GM21825 (cell line): ENCODE data around the gene THEM4.

Experiments
- ATAC-seq: cut with Tn5 transposase; IDR thresholded peaks from one replicate; pipeline ENCODE4 v1.9.1; 2021; ENCODE audit warnings: mild to moderate bottlenecking, moderate library complexity; ENCODE audit not compliant: unreplicated experiment

THEM4 gene

DNA sequence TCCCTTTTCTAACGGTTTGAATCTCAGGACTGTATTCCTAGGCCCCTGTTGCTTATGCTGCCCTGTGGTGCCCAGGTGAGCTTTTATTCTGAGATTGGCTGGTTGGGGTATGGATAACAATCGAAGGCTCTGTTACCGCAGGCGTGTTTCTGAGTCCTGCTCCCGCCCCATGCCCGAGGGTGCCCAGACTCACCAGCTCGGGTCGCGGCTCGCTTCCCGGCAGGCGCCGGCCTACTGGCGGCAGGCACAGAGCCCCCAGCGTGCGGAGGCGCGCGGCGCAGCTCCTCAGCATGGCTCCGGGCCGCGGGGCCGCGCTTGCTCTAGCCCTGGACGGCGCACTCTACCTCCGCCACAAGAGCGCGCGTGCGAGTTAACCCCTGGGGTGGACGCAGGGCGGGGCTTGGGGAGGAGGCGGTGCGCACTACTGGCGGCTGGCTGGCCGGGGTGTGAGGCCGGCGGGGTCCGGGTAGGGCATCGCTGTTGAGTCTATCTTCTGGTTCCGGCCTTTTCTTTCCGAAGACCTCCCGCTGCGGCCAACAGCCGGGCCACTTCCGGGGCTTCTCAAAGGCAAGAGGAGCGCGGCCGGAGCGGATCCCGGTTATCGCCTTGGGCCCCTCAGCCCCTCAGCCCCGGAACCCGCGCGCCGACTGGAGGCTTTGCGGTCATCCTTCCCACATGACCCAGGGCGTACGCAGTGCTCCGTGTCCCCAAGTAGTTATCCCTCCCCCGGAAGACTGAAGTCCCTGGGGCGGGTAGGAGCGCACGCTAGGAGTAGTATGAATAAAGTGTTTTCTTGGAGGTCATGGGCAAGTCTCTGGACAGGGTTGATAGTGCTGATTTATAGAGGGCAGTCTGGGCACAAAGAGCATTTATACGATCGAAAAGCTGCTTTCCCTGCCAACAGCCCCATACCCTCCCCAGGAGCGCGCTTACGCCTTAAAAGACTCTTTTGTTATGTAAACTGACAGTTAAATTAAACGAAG lies at the start of gene THEM4:
Gene THEM4 (minus strand): TSS at position 345 of the 983 bp plus-strand sequence. CDS start 53 bp downstream, at position 292.
- ATAC-seq: peak; percentile 97

DNA sequence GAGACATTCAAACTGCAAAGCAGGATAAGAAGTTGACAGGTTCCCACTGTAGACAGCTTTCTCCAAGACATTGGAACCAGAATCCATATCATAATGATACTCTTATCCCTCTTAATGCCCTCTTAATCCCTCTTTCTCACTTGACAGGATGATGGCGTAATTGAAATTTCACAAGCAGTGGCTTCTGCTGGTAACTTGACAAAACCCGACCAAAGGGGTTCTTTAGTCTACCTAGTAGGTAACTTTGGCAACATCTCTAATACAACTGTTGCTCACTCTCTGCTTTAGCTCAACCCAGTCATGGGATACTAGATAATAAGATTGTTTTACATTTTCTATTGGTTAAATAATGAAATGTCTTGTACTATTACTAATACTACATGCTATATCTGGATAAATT lies 49.6 kb upstream of the THEM4 start:
- no peak for ATAC-seq

DNA sequence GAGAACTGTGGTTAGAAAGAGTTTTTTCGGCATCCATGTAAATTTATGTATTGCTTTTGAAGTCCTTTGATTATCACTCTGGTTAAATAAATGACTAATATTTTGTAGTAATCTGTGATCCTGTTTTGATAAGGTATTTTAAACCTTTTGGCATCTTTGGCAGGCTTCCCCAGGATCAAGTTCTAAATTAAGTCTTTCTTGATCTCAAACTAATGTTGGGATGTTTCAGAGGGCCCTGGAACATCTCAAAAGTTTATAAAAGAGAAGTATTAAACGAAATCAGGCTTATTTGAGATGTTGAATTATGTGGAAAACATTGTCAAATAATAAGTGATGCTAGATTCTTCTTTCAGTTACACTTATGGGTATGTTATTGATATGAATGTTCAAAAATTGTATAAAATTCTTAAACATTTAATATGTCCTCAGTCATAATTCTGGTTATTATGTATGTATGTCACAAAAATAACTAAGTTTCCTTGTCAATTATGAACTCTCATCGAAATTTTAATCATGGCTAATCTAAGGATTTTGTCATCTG lies 47.7 kb upstream of the THEM4 start:
- ATAC-seq: no peak

DNA sequence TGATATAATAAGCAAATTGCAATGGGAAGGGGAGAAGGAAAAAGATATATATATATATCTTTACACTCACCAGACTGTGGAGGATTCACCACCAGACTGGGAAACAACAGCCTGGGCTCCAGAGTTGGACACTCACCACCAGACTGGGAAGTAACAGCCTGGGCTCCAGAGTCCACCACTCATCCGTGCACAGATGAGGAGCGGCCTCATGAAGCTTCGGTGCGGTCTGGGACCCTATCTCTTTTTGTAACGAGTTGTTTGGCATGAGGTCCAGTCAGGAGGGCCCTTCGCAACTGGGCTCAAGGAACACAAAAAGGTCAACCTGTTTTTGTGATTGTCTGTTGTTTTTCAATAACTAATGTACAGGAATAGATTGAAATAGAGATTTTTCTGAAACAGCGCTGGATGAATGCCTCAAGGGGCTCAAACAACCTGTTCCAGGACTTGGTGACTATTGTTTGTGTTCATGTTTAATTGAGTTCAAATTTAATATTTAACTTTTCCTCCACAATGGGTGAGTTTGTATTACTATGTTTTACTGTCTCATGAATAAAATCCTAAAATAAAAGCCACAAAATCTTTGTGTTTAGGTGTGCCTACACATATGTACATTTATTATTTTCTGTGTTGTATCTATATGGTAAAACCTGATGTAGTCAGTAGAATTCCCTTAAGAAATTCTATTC lies 44.2 kb upstream of the THEM4 start:
- ATAC-seq: no peak

DNA sequence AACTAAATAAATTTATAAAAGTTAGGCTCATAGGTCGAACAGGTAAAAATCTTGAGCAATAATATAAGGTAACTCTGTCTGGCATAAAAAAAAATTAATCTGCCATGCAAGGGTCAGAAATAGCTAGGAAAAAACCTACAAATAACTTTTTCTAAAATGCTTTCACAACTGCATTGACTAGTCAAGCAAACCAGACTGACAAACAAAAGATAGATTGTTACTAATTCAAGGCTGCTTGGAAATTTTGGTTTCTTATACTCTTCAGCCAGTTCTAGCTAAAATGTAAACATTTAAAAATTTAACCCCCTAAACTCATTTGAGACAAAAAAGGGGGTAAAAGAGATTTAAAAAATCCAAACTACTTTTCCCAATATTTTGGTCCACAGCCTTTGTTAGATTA lies 43.5 kb upstream of the THEM4 start:
- ATAC-seq: no peak

DNA sequence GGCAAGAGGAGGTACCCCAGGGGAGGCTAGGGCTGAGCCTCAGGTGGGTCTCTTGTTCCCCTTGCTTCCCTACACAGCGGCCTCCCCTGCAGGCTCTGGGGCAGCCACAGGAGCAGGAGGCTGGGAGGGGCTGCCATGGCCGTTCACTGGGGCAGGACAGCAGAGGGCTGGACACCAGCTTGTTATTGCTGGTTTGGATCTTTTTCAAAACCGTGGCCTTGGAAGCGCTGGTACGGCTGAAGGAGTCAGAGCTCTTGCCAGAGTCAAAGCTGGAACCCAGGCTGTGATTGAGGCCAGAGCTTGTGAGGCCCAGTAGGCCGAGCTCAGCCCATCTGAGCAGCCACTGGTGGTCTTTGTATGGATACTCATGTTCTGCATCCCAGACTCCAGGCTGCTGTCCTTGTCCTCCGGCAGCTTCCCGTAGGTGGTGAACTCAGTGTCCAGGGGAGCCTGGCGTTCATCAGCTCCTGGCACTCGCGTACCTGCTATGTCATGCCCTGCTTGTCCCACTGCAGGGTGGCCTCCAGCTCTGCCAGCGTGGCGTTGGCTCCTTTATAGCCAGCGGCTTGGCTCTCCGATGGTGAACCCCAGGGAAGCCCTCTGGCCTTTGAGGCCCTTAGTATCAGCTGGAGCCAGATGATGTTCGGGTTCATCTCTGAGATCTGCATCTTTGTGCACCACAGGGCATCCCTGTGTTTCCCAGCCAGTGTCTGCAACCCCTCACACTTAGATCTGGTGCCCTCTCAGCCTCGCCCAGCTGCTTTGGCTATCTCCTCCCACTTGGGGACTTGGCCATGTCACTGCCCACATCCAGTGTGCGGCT lies 40.3 kb upstream of the THEM4 start:
- ATAC-seq: no peak

DNA sequence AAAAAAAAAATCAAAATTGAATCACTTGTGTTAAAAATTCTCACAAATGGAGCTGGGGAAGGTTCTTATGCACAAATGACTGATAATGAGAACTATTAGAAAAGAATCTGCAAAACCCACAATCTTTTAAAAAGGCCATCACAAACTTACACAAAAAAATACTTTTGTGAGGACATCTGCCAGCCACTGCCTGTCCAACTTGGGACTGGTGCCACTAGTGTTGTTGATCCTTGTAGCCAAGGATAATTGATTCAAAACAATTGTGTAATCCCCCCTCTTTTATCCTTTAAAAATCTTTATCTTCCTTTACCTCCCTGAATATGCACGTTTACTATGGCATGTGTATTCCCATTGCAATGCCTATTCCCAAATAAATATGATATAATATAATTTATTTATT lies 39.2 kb upstream of the THEM4 start:
- no peak for ATAC-seq

DNA sequence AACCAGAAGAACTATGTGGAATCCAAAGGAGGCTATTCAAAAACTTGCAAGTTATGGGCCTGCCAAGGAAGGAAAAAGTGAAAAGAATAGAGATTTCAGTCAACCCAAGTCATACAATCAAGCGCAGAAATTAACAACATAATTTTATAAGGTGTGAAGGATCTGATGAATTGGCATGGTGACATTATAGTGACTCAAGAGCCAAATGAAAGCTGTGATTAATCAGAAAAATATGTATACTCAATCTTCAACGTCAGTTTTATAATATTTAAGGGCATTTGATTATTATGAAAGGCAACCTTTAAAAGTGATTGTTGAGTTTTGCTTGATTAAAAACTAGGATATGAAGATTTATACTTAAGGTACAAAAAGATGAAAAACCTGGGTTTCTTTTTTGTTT lies 37.8 kb upstream of the THEM4 start:
- no peak for ATAC-seq

DNA sequence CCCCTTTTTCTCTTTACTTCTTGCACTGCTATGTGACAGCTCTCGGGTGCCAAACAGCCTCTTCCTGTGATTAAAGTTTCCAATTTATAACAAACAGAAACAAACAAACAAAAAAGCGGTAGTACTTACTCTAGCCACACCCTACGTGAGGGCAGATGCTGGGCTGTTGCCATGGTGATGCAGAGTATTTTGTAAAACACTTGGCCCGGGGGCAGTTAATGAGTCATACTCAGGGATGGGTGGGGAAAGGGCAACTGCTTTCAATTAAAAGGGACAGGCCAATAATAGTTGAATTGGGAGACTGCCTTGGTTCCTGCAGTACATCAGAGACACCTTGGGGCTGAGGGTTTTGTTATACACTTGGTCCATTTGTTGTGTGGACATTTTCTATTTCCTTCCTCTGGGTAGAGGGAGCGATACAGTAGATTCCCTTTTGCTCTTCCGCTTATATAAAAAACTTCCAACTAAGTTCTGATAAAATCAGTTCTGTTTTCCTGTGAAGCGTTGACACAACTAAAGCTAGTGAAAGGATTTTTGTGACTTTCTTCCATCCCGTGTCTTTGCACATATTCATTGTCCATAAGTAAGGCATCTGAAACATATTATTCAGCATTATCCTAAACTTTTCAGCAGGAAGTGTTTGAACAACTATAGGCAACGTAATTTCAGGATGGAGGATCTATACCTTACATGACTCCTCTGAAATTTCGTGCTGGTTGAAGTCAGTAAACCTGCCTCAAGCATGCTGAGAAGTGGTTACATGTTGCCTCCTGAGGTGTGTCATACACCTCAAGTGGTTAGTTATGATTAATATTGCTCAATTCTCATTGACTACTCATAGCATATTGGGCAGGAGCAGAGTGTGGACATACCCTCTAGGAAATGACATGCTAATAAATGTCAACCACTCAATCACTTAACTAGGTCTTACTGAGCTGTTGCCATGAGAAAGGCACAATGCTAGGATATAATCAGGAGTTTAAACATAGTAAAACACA lies 36.7 kb upstream of the THEM4 start:
- ATAC-seq: no peak

DNA sequence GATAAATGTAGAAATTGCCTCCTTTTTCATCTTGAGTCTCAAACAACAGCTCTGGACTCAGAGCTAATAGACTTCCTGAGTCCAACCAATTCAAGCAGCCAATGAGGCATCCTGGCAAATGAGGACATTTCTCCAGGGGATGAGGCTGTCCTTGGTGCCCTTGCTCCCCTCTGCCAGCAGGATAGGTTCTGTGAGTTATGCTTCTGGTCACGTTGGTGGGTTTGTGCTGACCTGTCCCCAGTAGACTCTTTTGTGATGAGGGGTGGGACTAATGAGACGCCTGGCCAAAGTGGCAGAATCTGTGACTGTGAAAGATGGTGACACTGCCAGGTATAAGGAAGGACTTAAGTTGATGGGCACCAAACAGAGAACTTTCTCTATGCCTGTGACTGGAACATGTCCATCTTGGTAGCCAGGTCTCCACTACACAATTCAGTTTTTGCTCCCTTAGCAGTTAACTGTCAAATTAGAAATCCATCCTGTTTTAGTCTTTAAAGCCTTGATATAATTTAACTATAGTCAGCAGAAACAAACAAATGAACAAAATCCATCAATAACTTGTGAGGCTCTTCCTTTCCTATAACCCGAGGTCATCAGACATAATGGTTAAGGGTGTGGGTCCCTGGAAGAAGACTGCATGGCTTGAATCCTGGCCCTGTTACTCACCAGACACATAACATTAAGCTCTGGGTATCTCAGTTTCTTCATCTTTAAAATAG lies 35.7 kb upstream of the THEM4 start:
- no peak for ATAC-seq

DNA sequence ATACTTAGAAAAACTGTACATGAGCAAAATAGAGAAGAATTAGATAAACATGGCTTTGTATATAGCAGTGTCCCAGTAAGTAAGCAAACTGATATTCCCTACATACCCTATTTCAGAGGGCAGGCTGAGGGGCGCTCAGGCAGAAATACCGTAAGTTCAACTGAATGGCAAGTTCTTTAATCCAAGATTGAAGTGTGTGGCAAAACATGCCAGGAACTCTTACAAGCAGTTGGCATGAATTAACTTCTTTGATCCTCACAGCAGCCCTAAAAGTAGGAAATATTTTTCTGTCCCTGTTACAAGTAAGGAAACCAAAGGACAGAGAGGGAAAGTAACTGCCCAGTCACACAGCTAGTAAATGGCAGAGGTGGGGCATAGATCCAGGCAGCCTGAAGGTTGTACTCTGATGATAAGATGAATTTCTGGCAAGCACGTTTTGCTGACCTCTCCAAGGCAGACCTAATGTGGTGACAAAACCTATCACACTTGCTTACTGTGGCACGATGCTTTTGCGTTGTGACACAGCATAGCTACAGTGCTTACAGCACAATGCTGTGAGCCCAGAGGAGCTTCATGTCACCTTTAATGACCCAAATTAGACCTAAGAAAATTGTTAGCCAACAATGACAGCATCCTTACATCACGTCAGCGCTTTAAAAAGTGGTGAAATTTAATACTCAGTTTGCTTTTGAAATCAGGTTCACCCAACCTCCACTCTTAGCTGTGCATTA lies 35.0 kb upstream of the THEM4 start:
- no peak for ATAC-seq

DNA sequence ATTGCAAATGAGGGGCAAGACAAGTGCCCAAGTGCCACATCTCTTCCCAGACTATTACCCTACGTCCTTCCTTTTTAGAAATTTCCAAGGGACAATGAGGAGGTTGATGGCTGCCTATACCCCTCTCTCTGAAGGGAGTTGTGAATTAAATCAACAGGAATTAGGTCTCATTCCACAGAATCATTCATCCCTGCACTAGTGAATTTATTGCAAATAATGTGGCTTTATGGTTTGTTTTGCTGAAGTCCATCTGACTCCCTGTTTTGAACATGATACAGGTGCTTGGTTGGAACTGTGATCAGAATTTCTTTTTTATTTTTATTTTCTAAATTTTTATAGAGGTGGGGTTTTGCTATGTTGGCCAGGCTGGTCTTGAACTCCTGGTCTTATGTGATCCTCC lies 34.3 kb upstream of the THEM4 start:
- no peak for ATAC-seq

DNA sequence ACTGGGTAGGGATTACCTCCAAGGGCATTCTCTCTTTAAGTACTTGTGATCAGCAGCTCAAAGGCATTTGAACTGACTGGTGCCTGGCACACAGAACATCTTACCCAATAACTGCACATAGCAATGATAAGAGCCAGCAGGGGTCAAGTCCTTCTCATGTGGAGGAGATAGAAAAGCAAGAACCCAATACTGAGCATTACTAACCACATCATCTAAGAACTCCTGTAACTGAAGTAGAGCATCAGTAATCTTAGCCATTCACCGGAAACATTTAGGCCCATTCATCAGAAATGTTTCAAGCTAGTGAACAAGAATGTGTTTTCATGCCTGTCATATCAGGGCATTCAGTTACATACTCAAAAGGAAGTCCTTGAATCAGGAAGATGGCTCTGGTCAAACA lies 33.6 kb upstream of the THEM4 start:
- no peak for ATAC-seq

DNA sequence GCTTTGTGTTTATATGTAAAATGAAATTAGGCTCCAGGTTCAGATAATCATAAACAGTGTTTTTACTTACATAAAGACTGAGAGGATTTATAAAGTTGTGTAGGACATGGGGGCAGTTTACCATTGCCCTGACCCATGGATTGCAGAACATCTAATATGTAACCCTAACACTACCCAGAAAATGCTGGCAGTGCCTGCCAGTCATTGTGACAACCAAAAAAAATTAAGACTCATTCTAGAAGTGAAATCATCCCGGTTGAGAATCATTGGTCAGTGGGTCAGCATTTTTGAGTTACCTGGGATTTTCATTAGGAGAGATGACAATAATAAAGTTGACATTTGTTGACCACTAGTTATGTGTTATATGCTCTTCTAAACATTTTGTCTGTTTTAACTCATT lies 31.2 kb upstream of the THEM4 start:
- ATAC-seq: no peak

DNA sequence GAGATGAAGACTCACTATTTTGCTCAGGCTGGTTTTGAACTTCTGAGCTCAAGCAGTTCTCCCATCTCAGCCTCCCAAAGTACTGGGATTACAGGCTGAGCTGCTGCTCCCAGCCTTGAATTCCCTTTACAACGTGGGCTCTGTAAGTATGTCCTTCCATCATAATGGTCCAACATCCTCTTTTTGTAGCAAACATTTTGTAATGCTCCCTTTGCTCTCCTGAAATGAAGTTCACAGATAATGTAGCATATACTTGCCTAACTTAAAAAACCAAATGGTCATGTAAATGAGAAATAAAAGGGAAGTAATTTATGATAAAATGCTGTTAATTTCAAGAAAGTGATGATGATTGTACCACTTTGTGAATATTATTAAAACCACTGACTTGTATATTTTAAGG lies 30.5 kb upstream of the THEM4 start:
- ATAC-seq: no peak

DNA sequence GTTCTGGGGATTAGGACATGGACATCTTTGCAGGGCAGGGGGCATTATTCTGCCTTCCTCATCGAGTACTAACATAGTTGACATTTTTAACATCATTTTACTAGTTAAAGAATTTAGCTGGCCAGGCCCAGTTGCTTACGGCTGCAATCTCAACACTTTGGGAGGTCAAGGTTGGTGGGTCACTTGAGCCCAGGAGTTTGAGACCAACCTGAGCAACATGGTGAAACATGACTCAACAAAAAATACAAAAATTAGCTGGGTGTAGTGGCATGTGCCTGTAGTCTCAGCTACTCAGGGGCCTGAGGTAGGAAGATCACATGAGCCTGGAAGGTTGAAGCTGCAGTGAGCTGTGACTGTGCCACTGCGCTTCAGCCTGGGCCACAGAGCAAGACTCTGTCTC lies 29.8 kb upstream of the THEM4 start:
- ATAC-seq: no peak

DNA sequence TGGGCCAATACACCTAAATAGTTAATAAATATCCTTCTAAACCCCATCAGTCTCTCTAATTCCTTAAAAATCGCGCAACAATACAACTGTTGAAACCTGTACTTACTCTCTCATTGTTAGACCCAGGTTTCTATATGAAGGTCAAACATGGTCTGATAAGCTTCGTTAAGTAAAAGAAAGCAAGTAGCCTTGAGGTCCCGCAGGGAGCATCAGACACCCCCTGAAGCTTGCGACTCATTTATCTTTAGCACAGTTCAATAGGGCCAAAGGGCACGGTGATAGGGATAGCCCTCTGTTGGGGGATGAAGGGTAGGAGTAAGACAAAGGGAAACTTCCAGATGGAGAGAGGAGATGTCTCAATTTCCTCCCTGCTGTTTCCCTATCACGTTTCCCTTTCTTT lies 27.3 kb upstream of the THEM4 start:
- no peak for ATAC-seq

DNA sequence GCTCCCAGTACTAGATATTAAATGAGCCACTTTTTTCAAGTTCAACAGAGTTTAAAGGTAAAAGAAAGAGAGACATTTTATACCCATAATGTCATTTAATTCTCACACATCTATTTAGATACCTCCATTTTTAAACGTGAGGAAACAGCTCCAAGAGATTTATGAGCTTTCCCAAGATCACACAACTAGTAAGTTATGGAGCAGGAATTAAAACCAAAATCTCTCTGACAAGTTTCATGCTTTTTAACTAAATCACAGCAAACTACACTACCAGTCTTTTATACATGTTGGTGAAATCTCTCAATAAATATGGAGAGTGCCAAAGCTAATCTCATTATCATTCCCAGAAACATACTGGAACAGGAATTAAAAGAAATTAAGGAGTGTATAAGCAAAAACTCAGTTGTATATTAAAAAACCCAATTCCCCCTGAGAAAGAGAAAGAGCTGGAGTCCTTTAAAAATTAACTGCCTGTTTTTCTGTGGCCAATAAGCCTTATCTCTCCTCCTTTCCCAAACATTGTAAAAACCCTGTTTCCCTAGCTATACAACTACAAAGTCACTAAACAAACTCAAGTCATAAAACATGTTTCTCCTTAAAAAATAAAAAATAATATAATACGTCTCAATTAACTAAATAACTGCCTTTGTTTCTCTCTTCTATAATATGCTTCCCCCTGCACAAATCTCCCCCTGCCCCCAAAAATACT lies 26.7 kb upstream of the THEM4 start:
- ATAC-seq: no peak
